BLaER1 treated with 17β-estradiol and CSF1 and Interleukin-3, amounts not matched to agents 10 nM and 100 nM (cell line): ENCODE measurements around the gene SASH1.

Experiments
- H3K27ac ChIP-seq, 11 experiments: shearing (Covaris generic); formaldehyde crosslinking; 2 replicates each; pipeline ENCODE4 v1.8.1; 2022
- H3K27me3 ChIP-seq, 11 experiments: shearing (Covaris generic); formaldehyde crosslinking; 2 replicates each; pipeline ENCODE4 v1.8.1; 2022
- H3K36me3 ChIP-seq, 11 experiments: shearing (Covaris generic); formaldehyde crosslinking; 2 replicates each; pipeline ENCODE4 v1.8.1; 2022
- H3K4me1 ChIP-seq, 10 experiments: shearing (Covaris generic); formaldehyde crosslinking; 2 replicates each; pipeline ENCODE4 v1.8.1; 2022
- H3K4me2 ChIP-seq, 11 experiments: shearing (Covaris generic); formaldehyde crosslinking; 2 replicates each; pipeline ENCODE4 v1.8.1; 2022
- H3K4me3 ChIP-seq, 10 experiments: shearing (Covaris generic); formaldehyde crosslinking; 2 replicates each; pipeline ENCODE4 v1.8.1; 2022
- H3K9ac ChIP-seq, 11 experiments: shearing (Covaris generic); formaldehyde crosslinking; 2 replicates each; pipeline ENCODE4 v1.8.1; 2022
- H3K9me3 ChIP-seq, 11 experiments: shearing (Covaris generic); formaldehyde crosslinking; replicated peaks in 1 of 11; 2 replicates each; pipeline ENCODE4 v1.8.1; 2022
- H4K20me1 ChIP-seq, 11 experiments: shearing (Covaris generic); formaldehyde crosslinking; 2 replicates each; pipeline ENCODE4 v1.8.1; 2022
- Cebpa-rat ChIP-seq, 11 experiments: shearing (Covaris generic); IDR thresholded peaks; 2 replicates each; pipeline ENCODE4 v1.8.1; 2022

SASH1 gene

GRCh38 chr6:148407372-148407771, 64.7 kb downstream of the SASH1 start:
- no peak for TF ChIP-seq Cebpa-rat (IDR thresholded peaks at IDR 0.05)
- no peaks in the 10 kb centered on the region for H3K36me3 ChIP-seq
- H3K4me2 ChIP-seq: no peak overlapping the region
- no peaks in the 10 kb centered on the region for H3K9me3 ChIP-seq
- no peaks in the 10 kb centered on the region for H3K27me3 ChIP-seq
- H4K20me1 ChIP-seq: 0 out of 22 replicates have a peak, but pooled peaks cover 0 to 5% (median 0%) of the 10 kb centered on the region in 11 experiments
- H3K4me1 ChIP-seq: peaks cover 0 to 7% (median 0%) of the 10 kb centered on the region in 10 experiments; a peak in 2 of 20 replicates
- H3K27ac ChIP-seq: no peak overlapping the region
- no peak overlapping the region for H3K9ac ChIP-seq
- no peak overlapping the region for H3K4me3 ChIP-seq

DNA sequence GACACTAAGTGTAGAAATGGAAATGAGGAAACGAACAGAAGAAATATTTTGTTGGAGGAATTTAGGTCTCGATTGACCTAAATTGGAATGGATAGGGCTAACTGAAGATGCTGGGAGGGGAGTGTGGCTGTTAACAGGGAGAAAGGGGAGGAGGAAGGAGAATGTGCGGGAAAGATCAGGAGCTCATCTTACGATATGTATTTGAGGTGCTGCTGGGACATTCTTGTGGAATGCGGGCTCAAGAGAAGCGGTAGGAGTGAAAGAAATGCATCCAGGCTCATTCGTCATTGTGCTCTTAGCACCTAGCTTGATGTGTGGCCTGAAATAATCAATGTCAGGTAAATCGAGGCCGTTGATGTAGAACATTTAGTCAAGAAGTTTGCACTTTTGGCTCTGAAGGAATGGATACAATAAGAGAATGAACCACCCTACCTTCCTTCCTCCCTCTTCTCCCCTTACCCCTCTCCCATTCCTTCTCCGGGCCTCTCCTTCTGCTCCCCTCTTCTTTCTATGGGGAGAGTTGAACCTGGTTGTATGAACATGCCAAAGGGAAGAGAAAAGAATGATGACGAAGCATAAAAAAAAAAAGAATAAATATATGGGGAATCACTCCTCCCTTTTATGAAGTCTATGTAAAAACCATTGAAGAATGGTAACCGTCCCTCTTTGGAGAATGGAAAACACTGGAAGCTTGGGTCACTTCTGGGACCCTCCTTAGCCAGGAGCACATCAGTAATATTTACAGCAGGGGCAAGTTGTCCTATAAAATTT, 70.9 kb downstream of the SASH1 start:
- H3K4me1 ChIP-seq: peaks cover 0 to 31% (median 0%) of the 10 kb centered on the region in 10 experiments; a peak in 5 of 20 replicates

GRCh38 chr6:148414092-148414489, 71.5 kb downstream of the SASH1 start:
- Histone ChIP-seq H3K36me3 (no peaks in the 10 kb centered on the region), H3K4me3 (no peak overlapping the region), H3K9ac (no peak overlapping the region), H3K4me1 (peaks cover 0 to 31% (median 0%) of the 10 kb centered on the region in 10 experiments; a peak in 5 of 20 replicates), H3K9me3 (no peaks in the 10 kb centered on the region), H3K27ac (no peak overlapping the region), H3K27me3 (no peaks in the 10 kb centered on the region), H3K4me2 (peak overlapping the region in 2 of 11 experiments; percentile 62 to 66; a peak in 2 of 22 replicates), H4K20me1 (0 out of 22 replicates have a peak, but pooled peaks cover 0 to 5% (median 0%) of the 10 kb centered on the region in 11 experiments)
- TF ChIP-seq Cebpa-rat (IDR thresholded peaks at IDR 0.05): no peak

More for the DNA sequence above, 70.9 kb downstream of the SASH1 start:
- no peak overlapping the region for H3K4me2 ChIP-seq
- H3K9ac ChIP-seq: no peak overlapping the region
- no peak overlapping the region for H3K4me3 ChIP-seq
- H4K20me1 ChIP-seq: 0 out of 22 replicates have a peak, but pooled peaks cover 0 to under 1% (median 0%) of the 10 kb centered on the region in 11 experiments
- H3K27me3 ChIP-seq: no peaks in the 10 kb centered on the region
- no peaks in the 10 kb centered on the region for H3K9me3 ChIP-seq
- H3K27ac ChIP-seq: no peak overlapping the region
- no peak for TF ChIP-seq Cebpa-rat (IDR thresholded peaks at IDR 0.05)
- no peaks in the 10 kb centered on the region for H3K36me3 ChIP-seq

DNA sequence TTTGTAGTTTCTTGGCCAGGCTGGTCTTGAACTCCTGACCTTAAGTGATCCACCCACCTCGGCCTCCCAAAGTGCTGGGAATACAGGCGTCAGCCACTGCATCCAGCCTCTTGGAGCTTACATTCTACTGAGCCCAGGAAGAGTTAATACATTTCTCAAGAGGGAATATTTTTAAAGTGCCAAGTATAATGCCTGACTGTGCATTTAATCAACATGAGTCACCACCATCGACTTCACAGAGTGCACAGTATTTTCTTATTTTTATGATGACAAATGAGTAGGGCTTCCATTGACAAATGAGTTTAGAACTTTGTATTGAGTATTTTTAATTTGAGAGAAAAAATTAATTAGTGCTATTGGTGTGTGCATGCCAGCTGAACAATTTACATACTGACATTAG, 72.2 kb downstream of the SASH1 start:
- H3K9ac ChIP-seq: no peak overlapping the region
- H3K4me3 ChIP-seq: no peak overlapping the region
- no peaks in the 10 kb centered on the region for H3K9me3 ChIP-seq
- H3K4me1 ChIP-seq: peaks cover 0 to 31% (median 0%) of the 10 kb centered on the region in 10 experiments; a peak in 5 of 20 replicates
- H4K20me1 ChIP-seq: 0 out of 22 replicates have a peak, but pooled peaks cover 0 to 5% (median 0%) of the 10 kb centered on the region in 11 experiments
- no peaks in the 10 kb centered on the region for H3K27me3 ChIP-seq
- H3K36me3 ChIP-seq: no peaks in the 10 kb centered on the region
- H3K27ac ChIP-seq: no peak overlapping the region
- no peak for TF ChIP-seq Cebpa-rat (IDR thresholded peaks at IDR 0.05)
- peak overlapping the region in 3 of 11 experiments; percentile 27 to 66 (median 62); a peak in 6 of 22 replicates for H3K4me2 ChIP-seq

GRCh38 chr6:148415511-148416260, 73.0 kb downstream of the SASH1 start:
- Histone ChIP-seq H3K9ac (no peak overlapping the region), H3K4me1 (peaks cover 0 to 31% (median 0%) of the 10 kb centered on the region in 10 experiments; a peak in 5 of 20 replicates), H3K9me3 (no peaks in the 10 kb centered on the region), H3K4me3 (no peak overlapping the region), H3K27me3 (no peaks in the 10 kb centered on the region), H3K36me3 (no peaks in the 10 kb centered on the region), H3K27ac (no peak overlapping the region), H3K4me2 (peak overlapping the region in 2 of 11 experiments; percentile 62 to 66; a peak in 4 of 22 replicates), H4K20me1 (0 out of 22 replicates have a peak, but pooled peaks cover 0 to 5% (median 0%) of the 10 kb centered on the region in 11 experiments)
- no peak for TF ChIP-seq Cebpa-rat (IDR thresholded peaks at IDR 0.05)

DNA sequence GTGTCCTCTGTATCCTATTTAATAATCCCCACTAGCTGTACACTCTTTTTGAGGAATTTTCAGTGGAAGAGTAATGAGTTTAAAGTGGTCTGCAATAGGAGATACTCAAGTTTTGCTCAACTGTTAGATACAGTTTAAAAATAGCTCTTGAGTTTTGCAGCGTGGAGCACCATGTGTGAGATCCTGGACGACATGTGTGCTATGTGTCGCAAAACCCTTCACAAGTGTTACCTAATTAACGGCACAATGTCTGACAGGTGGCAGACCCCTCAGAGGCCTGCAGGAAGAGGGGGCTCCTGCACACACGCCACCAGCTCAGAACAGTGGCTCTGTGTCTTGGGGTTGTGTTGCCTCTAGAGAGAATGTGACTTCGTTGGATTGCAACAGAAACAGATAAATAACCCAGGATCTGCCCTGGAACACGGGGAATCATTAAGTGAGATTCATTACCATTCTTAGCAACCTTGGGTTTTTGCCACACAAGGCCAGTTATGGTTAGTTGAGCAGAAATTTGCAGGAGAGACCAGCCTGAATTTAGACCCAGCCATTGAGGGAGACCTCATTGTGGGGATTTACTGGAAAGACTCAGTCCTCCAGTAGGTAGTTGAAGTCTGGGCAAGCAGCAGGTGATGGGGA, 73.8 kb downstream of the SASH1 start:
- no peaks in the 10 kb centered on the region for H3K36me3 ChIP-seq
- H3K9ac ChIP-seq: no peak overlapping the region
- no peak overlapping the region for H3K27ac ChIP-seq
- no peak overlapping the region for H3K4me3 ChIP-seq
- H3K27me3 ChIP-seq: no peaks in the 10 kb centered on the region
- no peak for TF ChIP-seq Cebpa-rat (IDR thresholded peaks at IDR 0.05)
- no peaks in the 10 kb centered on the region for H3K9me3 ChIP-seq
- H4K20me1 ChIP-seq: 0 out of 22 replicates have a peak, but pooled peaks cover 0 to 5% (median 0%) of the 10 kb centered on the region in 11 experiments
- H3K4me2 ChIP-seq: 0 out of 22 replicates have a peak overlapping the region, but pooled peaks of 1 of the 11 experiments have one; percentile 66
- peaks cover 0 to 31% (median 0%) of the 10 kb centered on the region in 10 experiments; a peak in 5 of 20 replicates for H3K4me1 ChIP-seq

DNA sequence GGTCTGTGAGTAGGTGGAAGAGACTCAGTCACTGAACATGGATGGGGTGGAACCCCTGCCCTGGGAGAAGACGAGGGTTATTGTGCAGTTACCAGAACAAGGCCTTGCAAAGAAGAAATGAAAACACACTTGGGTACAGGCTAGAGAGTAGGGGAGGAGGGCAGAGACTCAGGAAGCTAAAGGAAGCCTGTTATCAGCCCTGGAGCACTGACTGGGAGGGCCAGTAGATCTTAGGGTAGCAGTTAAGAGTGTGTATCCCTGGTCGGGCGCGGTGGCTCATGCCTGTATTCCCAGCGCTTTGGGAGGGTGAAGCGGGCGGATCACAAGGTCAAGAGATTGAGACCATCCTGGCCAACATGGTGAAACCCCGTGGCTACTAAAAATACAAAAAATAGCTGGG, 74.4 kb downstream of the SASH1 start:
- Histone ChIP-seq H3K9ac (no peak overlapping the region), H3K9me3 (no peaks in the 10 kb centered on the region), H3K4me1 (peaks cover 0 to 31% (median 1%) of the 10 kb centered on the region in 10 experiments; a peak in 10 of 20 replicates), H3K4me3 (no peak overlapping the region), H3K27ac (no peak overlapping the region), H3K4me2 (no peak overlapping the region), H3K36me3 (no peaks in the 10 kb centered on the region), H3K27me3 (no peaks in the 10 kb centered on the region), H4K20me1 (0 out of 22 replicates have a peak, but pooled peaks cover 0 to 5% (median 0%) of the 10 kb centered on the region in 11 experiments)
- no peak for TF ChIP-seq Cebpa-rat (IDR thresholded peaks at IDR 0.05)

- Histone ChIP-seq H3K4me2 (no peak overlapping the region), H3K27ac (no peak overlapping the region), H3K9me3 (no peaks in the 10 kb centered on the region), H3K27me3 (no peaks in the 10 kb centered on the region), H4K20me1 (peaks cover 0 to 13% (median 0%) of the 10 kb centered on the region in 11 experiments; a peak in 1 of 22 replicates), H3K9ac (no peak overlapping the region), H3K4me1 (peaks cover 9 to 26% (median 18%) of the 10 kb centered on the region in 10 experiments), H3K4me3 (no peak overlapping the region), H3K36me3 (no peaks in the 10 kb centered on the region)
- no peak for TF ChIP-seq Cebpa-rat (IDR thresholded peaks at IDR 0.05)
These were observed 76.8 kb downstream of the SASH1 start for GRCh38 chr6:148419430-148419829.
